Measurements from ENCODE around the gene SLC45A3. TPM values are rescaled to one million over a fixed set of nuclear protein-coding genes. Genes with fewer than 3 reads are reported as not detected.

SLC45A3 gene
- total and polyA plus RNA-seq, 4 donors: 5.3 to 9.9 (median 5.7) TPM

- H3K27ac ChIP-seq (ENCODE audit: low read depth in 1 of 2, low read length in 2 of 2): peak overlapping the region; percentile 80 to 87
- H3K4me3 ChIP-seq (ENCODE audit: low read depth in 1 of 3, low read length in 3 of 3): no peak overlapping the region
- no peaks in the 10 kb centered on the region for H3K27me3 ChIP-seq (ENCODE audit: control insufficient read depth in 4 of 4, insufficient read depth in 4 of 4, low read length in 3 of 4)
- TF ChIP-seq, protein P1, sequence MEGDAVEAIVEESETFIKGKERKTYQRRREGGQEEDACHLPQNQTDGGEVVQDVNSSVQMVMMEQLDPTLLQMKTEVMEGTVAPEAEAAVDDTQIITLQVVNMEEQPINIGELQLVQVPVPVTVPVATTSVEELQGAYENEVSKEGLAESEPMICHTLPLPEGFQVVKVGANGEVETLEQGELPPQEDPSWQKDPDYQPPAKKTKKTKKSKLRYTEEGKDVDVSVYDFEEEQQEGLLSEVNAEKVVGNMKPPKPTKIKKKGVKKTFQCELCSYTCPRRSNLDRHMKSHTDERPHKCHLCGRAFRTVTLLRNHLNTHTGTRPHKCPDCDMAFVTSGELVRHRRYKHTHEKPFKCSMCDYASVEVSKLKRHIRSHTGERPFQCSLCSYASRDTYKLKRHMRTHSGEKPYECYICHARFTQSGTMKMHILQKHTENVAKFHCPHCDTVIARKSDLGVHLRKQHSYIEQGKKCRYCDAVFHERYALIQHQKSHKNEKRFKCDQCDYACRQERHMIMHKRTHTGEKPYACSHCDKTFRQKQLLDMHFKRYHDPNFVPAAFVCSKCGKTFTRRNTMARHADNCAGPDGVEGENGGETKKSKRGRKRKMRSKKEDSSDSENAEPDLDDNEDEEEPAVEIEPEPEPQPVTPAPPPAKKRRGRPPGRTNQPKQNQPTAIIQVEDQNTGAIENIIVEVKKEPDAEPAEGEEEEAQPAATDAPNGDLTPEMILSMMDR (IDR thresholded peaks at IDR 0.05; ENCODE audit: low read depth, low read length, missing input control): no peak
- TF ChIP-seq HNF4A (conservative IDR thresholded peaks at IDR 0.05) (peak; percentile 96 to 97), NR2F2 (IDR thresholded peaks at IDR 0.05) (peak; percentile 74), FOXA1 (IDR thresholded peaks at IDR 0.05) (peak; percentile 12), GABPA (IDR thresholded peaks at IDR 0.05 in 1 of 2, conservative IDR thresholded peaks at IDR 0.05 in 1 of 2) (peak in 1 of 2 donors; percentile 3), SP1 (IDR thresholded peaks at IDR 0.05) (peak; percentile 93), FOXA2 (IDR thresholded peaks at IDR 0.05) (peak; percentile 59), TAF1 (conservative IDR thresholded peaks at IDR 0.05) (peak; percentile 3), EGR1 (IDR thresholded peaks at IDR 0.05; ENCODE audit: low read depth in 2 of 2) (peak; percentile 38 to 40), HNF4G (IDR thresholded peaks at IDR 0.05) (peak; percentile 87), YY1 (IDR thresholded peaks at IDR 0.05) (peak; percentile 65), REST (IDR thresholded peaks at IDR 0.05) (peak; percentile 35), ZBTB33 (IDR thresholded peaks at IDR 0.05) (peak; percentile 59), RXRA (IDR thresholded peaks at IDR 0.05) (peak; percentile 93 to 96), RAD21 (IDR thresholded peaks at IDR 0.05) (no peak), JUND (IDR thresholded peaks at IDR 0.05) (peak; percentile 42 to 68)
- TF ChIP-seq, protein P2, sequence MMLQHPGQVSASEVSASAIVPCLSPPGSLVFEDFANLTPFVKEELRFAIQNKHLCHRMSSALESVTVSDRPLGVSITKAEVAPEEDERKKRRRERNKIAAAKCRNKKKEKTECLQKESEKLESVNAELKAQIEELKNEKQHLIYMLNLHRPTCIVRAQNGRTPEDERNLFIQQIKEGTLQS (IDR thresholded peaks at IDR 0.05): no peak
- TF ChIP-seq, protein P3, sequence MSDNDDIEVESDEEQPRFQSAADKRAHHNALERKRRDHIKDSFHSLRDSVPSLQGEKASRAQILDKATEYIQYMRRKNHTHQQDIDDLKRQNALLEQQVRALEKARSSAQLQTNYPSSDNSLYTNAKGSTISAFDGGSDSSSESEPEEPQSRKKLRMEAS (IDR thresholded peaks at IDR 0.05): peak; percentile 73
- peak overlapping the region in 1 of 2 donors; percentile 47 for H3K9ac ChIP-seq (ENCODE audit: low read depth in 1 of 2, low read length in 2 of 2)
- H3K36me3 ChIP-seq (ENCODE audit: control insufficient read depth in 4 of 4, insufficient read depth in 3 of 4, low read depth in 1 of 4, low read length in 3 of 4): peaks cover 0 to 4% (median 0%) of the 10 kb centered on the region in 4 donors
- 25% methylated on average over 1 of the region's 1 CpG for WGBS
- no peak for DNase-seq (ENCODE audit: low spot score)
- no peaks in the 10 kb centered on the region for H3K9me3 ChIP-seq (ENCODE audit: control insufficient read depth in 4 of 4, low read length in 3 of 4)
- H3K4me1 ChIP-seq (ENCODE audit: control insufficient read depth in 4 of 4, insufficient read depth in 4 of 4, low read length in 3 of 4): peaks cover 6 to 75% (median 63%) of the 10 kb centered on the region in 4 donors
Measured at GRCh38 chr1:205710201-205711062, 30.1 kb upstream of the SLC45A3 start.

Data from liver (tissue), 9 donors.